Calu3 (cell line): ENCODE measurements around the gene ROCK2. TPM values are rescaled to one million over a fixed set of nuclear protein-coding genes. Genes with fewer than 3 reads are reported as not detected.

ENCODE experiments used
- BruUV-seq: library from RNA; stranded (reverse); fragments of 400-500 nt; replicated peaks from 2 replicates; lab custom pipeline; 2021; lab: Mats Ljungman, UMichigan
- CTCF ChIA-PET: fragments of 300-600 bp; sonication (Branson Sonifier 250); formaldehyde crosslinking; loops from one replicate; lab custom pipeline; 2022; ENCODE audit warnings: antibody characterized with exemption; lab: Charles Lee
- DNase-seq: peaks from one replicate; pipeline ENCODE4 v3.0.0; 2022
- H3K27ac Mint-ChIP-seq: one replicate; pipeline ENCODE4 v1.8.0; 2022; ENCODE audit warnings: mixed read lengths; ENCODE audit not compliant: unreplicated experiment
- H3K27me3 Mint-ChIP-seq: one replicate; pipeline ENCODE4 v1.8.0; 2022; ENCODE audit warnings: mixed read lengths; ENCODE audit not compliant: unreplicated experiment
- H3K36me3 Mint-ChIP-seq: one replicate; pipeline ENCODE4 v1.8.0; 2022; ENCODE audit warnings: mild to moderate bottlenecking, moderate library complexity, mixed read lengths; ENCODE audit not compliant: insufficient read depth, unreplicated experiment
- H3K4me1 Mint-ChIP-seq: one replicate; pipeline ENCODE4 v1.8.0; 2022; ENCODE audit warnings: mild to moderate bottlenecking, low read depth, mixed read lengths; ENCODE audit not compliant: unreplicated experiment
- H3K4me3 Mint-ChIP-seq: one replicate; pipeline ENCODE4 v1.8.0; 2022; ENCODE audit warnings: mild to moderate bottlenecking, low read depth, moderate library complexity, mixed read lengths; ENCODE audit not compliant: unreplicated experiment
- H3K9me3 Mint-ChIP-seq: one replicate; pipeline ENCODE4 v1.8.0; 2022; ENCODE audit warnings: low read depth, mixed read lengths; ENCODE audit not compliant: unreplicated experiment
- intact Hi-C: fragments of 100-400 bp; cut with micrococcal nuclease; formaldehyde crosslinking; loops from one replicate; pipeline ENCODE4 v1.10.0; 2022; ENCODE audit not compliant: unreplicated experiment
- total RNA-seq: library from RNA; stranded (reverse); gene quantifications from 2 replicates; pipeline ENCODE4 v1.2.3, GENCODE V29; 2022
- TF ChIP-seq, protein P1 (sequence below): fragments of 200-600 bp; IDR thresholded peaks from one replicate; pipeline ENCODE4 v1.8.0; 2022; ENCODE audit warnings: antibody characterized with exemption; ENCODE audit not compliant: unreplicated experiment

Gene ROCK2
- total RNA-seq, 1 experiment from 2014 or later = 35.3 TPM

DNA sequence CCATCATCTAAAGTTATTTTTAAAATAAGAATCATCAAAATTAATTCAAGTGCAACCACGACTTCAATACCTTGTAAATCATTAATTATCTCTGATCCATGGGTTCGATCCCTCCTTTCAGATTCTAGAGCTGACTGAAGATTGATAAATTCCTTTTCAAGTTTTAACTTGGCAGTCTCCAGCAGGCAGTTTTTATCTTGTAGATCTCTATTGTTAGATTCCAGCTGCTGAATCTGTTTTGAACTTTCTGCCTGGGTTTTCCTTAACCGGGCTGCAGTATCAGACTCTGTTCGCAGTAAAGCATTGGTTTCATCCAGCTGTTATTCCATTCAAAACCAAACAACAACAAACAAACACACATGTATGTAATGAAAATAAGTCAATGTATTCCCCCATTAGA lies 129.7 kb downstream of the ROCK2 start:
- intact Hi-C loops = no loop called here
- H3K4me3 Mint-ChIP-seq = no peak overlapping the region
- no peak for DNase-seq
- H3K36me3 Mint-ChIP-seq = no peaks in the 10 kb centered on the region
- no peaks in the 10 kb centered on the region for H3K27me3 Mint-ChIP-seq
- TF ChIP-seq, protein P1, sequence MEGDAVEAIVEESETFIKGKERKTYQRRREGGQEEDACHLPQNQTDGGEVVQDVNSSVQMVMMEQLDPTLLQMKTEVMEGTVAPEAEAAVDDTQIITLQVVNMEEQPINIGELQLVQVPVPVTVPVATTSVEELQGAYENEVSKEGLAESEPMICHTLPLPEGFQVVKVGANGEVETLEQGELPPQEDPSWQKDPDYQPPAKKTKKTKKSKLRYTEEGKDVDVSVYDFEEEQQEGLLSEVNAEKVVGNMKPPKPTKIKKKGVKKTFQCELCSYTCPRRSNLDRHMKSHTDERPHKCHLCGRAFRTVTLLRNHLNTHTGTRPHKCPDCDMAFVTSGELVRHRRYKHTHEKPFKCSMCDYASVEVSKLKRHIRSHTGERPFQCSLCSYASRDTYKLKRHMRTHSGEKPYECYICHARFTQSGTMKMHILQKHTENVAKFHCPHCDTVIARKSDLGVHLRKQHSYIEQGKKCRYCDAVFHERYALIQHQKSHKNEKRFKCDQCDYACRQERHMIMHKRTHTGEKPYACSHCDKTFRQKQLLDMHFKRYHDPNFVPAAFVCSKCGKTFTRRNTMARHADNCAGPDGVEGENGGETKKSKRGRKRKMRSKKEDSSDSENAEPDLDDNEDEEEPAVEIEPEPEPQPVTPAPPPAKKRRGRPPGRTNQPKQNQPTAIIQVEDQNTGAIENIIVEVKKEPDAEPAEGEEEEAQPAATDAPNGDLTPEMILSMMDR = no peak
- H3K27ac Mint-ChIP-seq = no peak overlapping the region
- no TSS peak for BruUV-seq
- H3K4me1 Mint-ChIP-seq = no peaks in the 10 kb centered on the region
- H3K9me3 Mint-ChIP-seq = no peaks in the 10 kb centered on the region
- CTCF ChIA-PET = no interaction called here

- DNase-seq = no peak
- H3K27me3 Mint-ChIP-seq = no peaks in the 10 kb centered on the region
- H3K27ac Mint-ChIP-seq = no peak overlapping the region
- TF ChIP-seq, protein P1 = no peak
- BruUV-seq = no TSS peak
- intact Hi-C loops = no loop called here
- CTCF ChIA-PET = no interaction called here
- H3K9me3 Mint-ChIP-seq = no peaks in the 10 kb centered on the region
- no peak overlapping the region for H3K4me3 Mint-ChIP-seq
- no peaks in the 10 kb centered on the region for H3K36me3 Mint-ChIP-seq
- H3K4me1 Mint-ChIP-seq = no peaks in the 10 kb centered on the region
Observed at GRCh38 chr2:11213975-11214374, 130.5 kb downstream of the ROCK2 start.

GRCh38 chr2:11213090-11213638 lies 131.3 kb downstream of the ROCK2 start:
- H3K36me3 Mint-ChIP-seq = no peaks in the 10 kb centered on the region
- intact Hi-C loops = no loop called here
- no TSS peak for BruUV-seq

DNA sequence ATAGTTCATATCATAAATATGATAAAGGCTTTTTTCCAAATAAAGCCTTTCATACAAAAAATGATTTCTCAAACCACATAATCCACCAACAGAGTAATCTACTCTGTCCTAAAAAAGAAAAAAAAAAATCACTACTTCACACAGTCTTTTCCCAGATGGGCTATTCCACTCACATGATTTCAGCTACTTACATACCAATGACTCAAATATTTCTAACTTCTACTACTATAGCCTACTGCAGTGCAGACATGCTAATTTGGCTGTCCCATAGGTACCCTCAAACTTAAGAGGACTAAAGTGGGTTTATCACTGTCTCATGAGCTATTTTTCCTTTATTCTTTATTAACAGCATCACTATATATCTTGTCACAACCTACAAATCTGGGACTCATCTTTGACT lies 131.8 kb downstream of the ROCK2 start:
- TF ChIP-seq, protein P1 = no peak
- H3K36me3 Mint-ChIP-seq = no peaks in the 10 kb centered on the region
- no peak overlapping the region for H3K4me3 Mint-ChIP-seq
- H3K4me1 Mint-ChIP-seq = no peaks in the 10 kb centered on the region
- no peak for DNase-seq
- no peaks in the 10 kb centered on the region for H3K9me3 Mint-ChIP-seq
- BruUV-seq = no TSS peak
- CTCF ChIA-PET = interaction anchor here (0.5 kb wide), 1 partner anchor 54 kb away, joined by 7 read pairs; no protein-coding TSS in a partner anchor
- no peak overlapping the region for H3K27ac Mint-ChIP-seq
- H3K27me3 Mint-ChIP-seq = no peaks in the 10 kb centered on the region
- intact Hi-C loops = no loop called here

More at GRCh38 chr2:11213090-11213638, 131.3 kb downstream of the ROCK2 start:
- Mint-ChIP-seq H3K4me3 (no peak overlapping the region), H3K27ac (no peak overlapping the region), H3K9me3 (no peaks in the 10 kb centered on the region), H3K27me3 (no peaks in the 10 kb centered on the region), H3K4me1 (no peaks in the 10 kb centered on the region)
- TF ChIP-seq, protein P1 = no peak
- CTCF ChIA-PET = no interaction called here
- DNase-seq = no peak
